HG03280 (cell line): ENCODE data around the gene TSTD1.
"Not testable (repeated sequence)": the region's sequence is repeated elsewhere in the genome, so short reads cannot be mapped to it uniquely, and the experiment has no call there.

Experiments used
- ATAC-seq: cut with Tn5 transposase; IDR thresholded peaks from one replicate; pipeline ENCODE4 v1.9.1; 2021; ENCODE audit warnings: mild to moderate bottlenecking, moderate library complexity; ENCODE audit not compliant: unreplicated experiment

The TSTD1 gene

GRCh38 chr1:161069241-161069640, 30.5 kb upstream of the TSTD1 start:
- ATAC-seq, result no peak

GRCh38 chr1:161068306-161069234, 29.8 kb upstream of the TSTD1 start:
- ATAC-seq, result peak; percentile 45

- ATAC-seq, result no peak
Measured at GRCh38 chr1:161066694-161067093, 27.9 kb upstream of the TSTD1 start.

GRCh38 chr1:161065681-161066080, 26.9 kb upstream of the TSTD1 start:
- not testable (repeated sequence) for ATAC-seq

- not testable (repeated sequence) for ATAC-seq
Measured at GRCh38 chr1:161063936-161064335, 25.2 kb upstream of the TSTD1 start.

DNA sequence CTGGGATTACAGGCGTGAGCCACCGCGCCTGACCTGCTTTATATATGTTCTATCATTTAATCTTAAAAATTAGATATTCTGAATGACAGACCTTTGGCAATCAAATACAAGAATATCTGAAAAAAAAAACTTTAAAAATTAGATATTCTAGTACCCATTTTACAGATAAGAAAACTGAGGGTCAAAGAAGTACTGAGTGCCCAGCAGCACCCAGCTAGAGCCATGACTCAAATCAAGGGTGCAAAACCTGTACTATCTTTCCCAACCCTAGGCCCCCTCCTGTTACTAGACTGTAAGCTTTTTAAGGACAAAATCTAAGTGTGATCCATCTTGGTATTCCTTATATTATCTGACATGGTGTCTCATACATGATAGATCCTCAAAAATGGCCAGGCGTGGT, 22.7 kb upstream of the TSTD1 start:
- no peak for ATAC-seq

DNA sequence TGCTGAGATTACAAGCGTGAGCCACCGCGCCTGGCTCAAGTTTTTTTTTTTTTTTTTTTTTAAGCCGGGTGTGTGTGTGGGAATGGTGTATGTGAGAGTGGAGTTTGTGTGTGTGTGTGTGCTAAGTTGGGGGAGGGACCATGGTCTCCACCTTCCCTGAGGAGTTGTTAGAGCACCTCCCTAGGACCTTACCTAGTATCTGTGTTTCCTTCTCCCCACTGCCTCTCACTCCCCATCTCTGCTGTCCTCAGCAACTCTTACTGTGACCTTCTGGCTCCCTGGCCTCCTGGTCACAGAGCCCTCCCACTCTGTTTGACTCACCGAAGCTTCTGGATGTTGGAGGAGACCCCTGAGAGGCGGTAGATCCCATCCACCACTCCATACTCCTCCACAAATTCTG, 20.5 kb upstream of the TSTD1 start:
- no peak for ATAC-seq

- no peak for ATAC-seq
Measured at GRCh38 chr1:161054805-161055204, 16.0 kb upstream of the TSTD1 start.

- no peak for ATAC-seq
Measured at GRCh38 chr1:161054232-161054631, 15.5 kb upstream of the TSTD1 start.

- no peak for ATAC-seq
Measured at GRCh38 chr1:161052899-161053298, 14.1 kb upstream of the TSTD1 start.

DNA sequence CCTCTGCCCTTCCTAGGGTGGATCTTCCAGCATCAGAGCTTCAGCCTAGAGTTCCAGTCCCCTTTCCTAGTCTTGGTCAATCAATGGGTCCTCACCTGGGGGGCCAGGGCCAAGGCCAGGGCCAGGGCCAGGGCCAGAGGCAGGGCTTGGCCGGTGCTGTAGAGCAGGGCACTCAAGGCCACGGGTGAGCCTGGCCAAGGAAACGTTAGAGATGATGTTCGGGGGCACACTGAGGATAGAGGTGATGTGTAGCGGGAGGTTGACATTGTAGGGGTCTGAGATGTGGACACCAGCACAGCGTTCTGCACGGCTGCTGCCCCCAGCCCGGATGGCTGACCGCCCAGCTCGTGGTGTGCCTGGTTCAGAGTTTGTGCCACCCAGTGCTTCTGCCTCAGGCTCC, 12.5 kb upstream of the TSTD1 start:
- ATAC-seq, result no peak

DNA sequence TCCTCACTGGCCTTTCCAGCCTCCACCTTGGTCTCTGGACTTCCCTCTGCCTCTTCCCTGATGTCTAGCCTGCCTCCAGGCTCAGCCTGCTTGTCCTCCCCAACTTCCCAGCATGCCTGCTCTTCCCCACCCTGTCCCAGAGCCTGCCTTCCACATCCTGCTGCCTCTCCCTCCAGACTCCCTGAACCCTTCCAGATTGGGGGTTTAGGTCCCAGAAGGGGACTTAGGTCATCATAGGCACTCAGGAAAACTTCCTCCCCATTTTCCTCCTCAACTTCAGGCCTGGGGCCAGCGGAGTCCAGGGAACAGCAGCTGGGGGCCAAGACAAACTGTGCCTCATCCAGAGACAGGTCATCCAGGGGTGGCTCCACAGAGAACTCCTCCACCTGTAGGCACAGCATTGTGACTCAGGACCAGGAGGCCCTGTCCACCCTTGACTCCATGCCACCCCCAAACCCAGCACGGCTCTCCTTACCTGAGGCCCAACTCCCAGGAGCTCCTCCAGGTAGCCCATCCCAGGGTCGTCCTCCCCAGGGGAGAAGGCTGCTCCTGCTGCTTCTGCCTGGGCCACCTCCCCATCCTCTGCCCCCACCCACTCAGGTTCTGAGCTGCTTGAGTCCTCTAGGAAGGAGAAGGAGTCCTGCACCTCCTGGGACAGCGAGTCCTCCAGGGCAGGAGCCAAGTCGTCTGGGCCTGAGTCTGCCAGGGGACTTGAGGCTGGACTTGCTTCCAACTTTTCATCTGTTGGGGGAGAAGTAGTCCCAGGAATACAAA, 10.4 kb upstream of the TSTD1 start:
- no peak for ATAC-seq

DNA sequence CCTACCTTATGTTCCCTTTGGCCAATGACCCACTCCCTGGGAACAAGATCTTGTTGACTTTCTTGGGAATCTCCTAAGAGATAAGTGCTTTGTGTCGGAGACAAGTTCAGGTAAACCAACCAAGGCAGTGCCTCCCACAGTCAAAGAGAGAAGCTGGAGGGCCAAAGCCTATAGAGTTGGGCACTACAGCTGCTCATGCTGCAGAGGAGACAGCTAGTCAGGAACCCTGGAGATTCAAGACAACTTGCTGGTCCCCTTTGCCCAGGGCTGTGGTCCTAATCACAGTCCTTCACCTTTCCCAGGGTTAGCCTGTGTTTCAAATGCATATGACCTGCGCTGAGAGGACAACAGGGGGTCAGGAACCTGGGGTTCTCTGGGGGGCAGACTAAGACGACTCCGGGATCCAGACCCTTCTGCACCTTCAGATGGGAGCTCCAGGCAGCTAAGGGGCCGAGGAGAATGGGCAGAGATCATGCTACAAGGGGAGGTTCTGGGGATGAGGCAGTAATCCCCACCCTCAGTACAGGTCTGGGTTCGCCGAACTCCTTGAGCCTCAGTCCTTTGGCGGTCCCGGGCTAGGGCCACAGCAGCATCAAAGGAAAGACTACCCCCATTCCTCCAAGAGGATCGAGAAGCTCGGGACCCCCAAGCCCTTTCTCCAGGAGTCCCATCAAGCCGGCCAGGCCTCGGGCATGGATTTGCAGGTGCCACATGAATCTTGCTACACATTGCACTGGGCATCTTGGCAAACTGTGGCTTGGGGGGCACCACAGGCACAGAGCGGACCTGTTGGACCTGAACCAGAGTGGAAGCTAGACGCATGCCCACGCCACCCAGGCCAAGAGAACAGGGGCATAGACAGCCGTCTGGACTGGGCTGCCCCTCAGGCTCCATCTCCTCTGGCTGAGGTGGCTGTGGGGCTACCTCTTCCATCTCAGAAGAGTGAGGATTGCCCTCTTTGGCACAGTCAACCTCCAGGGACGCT, 9.0 kb upstream of the TSTD1 start:
- no peak for ATAC-seq

DNA sequence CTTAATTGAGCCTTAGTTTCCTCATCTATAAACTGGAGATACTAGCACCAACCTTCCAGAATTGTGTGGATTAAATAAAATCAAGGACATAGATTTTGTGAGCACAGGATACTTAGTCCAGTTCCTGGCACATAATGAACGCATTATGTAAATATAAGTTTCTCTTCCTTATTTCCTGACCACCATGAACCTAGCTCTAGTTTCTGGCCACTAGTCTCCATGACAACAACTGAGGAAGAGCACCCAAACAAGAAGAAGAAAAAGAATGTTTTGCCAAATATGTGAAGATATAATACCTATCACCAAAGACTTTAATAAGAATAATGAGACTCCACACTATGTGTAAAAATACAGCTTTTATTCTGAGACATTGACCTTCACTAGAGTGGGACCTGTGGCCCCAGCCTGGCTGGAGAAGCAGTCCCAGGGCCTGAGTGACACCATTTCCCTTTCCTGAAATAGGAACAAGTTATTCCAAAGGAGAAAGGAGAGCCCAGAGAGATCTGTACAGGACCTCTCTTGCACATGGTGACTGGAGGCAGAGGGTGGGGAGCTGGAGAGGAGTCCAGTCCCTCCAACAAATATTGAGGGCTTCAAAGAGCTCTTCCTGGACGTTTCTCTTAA, 8.0 kb upstream of the TSTD1 start:
- ATAC-seq, result peak; percentile 50

DNA sequence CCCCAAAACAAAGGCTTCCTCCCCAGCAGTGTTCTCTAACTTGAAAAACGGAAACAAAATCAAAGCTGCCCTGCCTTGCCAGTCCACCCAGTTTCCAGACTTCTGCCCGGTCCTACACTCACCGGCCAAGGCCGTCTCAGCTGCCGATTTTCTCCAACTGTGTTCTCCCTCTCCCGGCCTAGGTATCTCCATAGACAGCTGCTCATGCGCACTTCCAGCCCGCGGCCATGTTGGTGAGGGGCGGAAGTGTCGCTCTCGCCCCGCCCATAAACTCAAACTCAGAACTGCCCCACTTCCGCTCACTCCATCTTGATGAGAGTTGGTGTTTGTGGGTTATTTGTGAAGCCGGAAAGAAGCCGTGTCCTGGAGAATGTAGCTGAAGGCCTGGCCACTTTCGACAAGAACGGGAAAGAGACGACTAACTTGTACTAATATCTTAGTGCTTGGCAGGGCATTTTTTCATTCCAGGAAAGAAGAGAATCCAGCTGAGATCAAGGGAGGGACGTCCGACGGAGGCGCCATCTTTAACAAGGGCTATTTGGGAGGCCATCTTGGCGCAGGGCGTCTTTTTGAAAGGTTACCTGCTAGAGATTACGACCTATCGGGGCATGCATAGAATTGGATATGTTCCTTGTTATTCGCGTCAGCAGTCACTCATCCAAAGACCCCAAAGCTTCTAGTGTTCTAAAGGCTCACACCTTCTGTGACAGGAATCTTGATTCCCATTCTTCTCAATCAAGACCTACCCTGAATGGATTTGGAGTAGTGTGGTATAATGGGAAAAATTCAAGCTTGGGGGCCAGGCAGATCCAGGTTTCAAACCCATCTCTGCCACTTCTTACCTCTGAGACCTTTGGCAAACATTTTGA, 7.2 kb upstream of the TSTD1 start, which contains the start of gene USF1:
USF1 (minus strand) TSS at position 242 of the 869 bp plus-strand sequence. CDS start 2,702 bp downstream, outside the sequence.
- ATAC-seq, result peak; percentile 57

GRCh38 chr1:161044908-161045735, 6.4 kb upstream of the TSTD1 start:
- peak; percentile 34 for ATAC-seq

DNA sequence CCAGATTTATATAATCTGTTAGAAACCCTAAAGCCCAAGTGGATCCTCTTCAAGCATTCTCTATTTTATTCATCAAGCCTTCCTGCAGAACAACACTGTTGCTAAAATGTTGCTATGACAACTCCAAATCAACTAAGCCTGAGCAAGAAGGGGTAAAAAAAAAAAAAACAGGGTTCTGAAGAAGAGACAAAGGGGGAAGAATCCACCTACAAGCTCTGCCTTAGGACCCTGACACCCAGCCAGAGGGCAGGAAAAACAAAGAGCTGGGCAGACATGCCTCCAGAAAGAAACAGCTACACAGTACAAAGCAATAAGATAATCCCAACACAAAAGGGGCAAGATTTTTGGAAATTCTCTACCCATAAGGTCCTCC, 5.8 kb upstream of the TSTD1 start:
- no peak for ATAC-seq

- no peak for ATAC-seq
Measured at GRCh38 chr1:161039546-161039945, 782 bp upstream of the TSTD1 start.
